PFSK-1 (cell line): ENCODE results near the gene KCNJ15.

Source experiments
- FOXP2 ChIP-seq: optimal IDR thresholded peaks from 2 replicates; pipeline ENCODE3; 2011; ENCODE audit warnings: borderline replicate concordance, control low read depth, inconsistent platforms; ENCODE audit not compliant: insufficient read depth; ENCODE audit errors: extremely low read length, extremely low read depth
- POLR2AphosphoS5 ChIP-seq: IDR thresholded peaks from 2 replicates; pipeline ENCODE4 v1.6.1; 2012; ENCODE audit warnings: low read depth, mild to moderate bottlenecking, control low read depth, low read length, moderate library complexity
- SIN3A ChIP-seq: IDR thresholded peaks from 2 replicates; pipeline ENCODE4 v1.6.1; 2012; ENCODE audit warnings: mild to moderate bottlenecking, low read length, moderate library complexity, borderline replicate concordance; ENCODE audit not compliant: insufficient read depth
- TAF1 ChIP-seq: IDR thresholded peaks from 2 replicates; pipeline ENCODE4 v1.6.1; 2012; ENCODE audit warnings: low read length, control low read depth, borderline replicate concordance; ENCODE audit not compliant: insufficient read depth
- TF ChIP-seq, protein P1 (sequence below), 2 experiments: IDR thresholded peaks; 2 replicates each; pipeline versions ENCODE4 v1.6.1 to v1.8.0; 2011 to 2012; ENCODE audit warnings: low read depth in 2 of 2, low read length in 2 of 2, control low read depth in 1 of 2, inconsistent platforms in 1 of 2, mild to moderate bottlenecking in 1 of 2, moderate library complexity in 1 of 2; ENCODE audit not compliant: insufficient read depth in 1 of 2

DNA sequence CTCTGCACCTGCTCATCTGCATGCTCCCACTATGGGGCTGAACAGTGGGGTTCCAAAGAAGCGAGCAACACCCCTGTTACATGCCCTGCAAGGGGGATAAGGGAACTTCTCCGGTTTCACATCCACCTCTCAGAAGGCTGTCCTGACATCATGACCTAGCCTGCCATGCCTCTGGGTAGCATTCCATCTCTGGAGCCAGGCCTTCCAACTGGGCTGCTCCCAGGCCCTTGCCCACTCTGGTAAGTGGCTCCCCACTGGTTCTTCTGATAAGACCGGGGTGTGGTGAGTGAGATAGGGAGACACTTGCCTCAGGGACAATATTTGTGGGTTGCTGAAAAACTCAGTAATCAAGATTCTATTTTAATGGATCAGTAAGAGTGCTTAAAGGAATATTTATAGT is 57.8 kb downstream of the KCNJ15 start:
- TF ChIP-seq POLR2AphosphoS5 = no peak
- TF ChIP-seq SIN3A = no peak
- TF ChIP-seq TAF1 = no peak
- TF ChIP-seq, protein P1, sequence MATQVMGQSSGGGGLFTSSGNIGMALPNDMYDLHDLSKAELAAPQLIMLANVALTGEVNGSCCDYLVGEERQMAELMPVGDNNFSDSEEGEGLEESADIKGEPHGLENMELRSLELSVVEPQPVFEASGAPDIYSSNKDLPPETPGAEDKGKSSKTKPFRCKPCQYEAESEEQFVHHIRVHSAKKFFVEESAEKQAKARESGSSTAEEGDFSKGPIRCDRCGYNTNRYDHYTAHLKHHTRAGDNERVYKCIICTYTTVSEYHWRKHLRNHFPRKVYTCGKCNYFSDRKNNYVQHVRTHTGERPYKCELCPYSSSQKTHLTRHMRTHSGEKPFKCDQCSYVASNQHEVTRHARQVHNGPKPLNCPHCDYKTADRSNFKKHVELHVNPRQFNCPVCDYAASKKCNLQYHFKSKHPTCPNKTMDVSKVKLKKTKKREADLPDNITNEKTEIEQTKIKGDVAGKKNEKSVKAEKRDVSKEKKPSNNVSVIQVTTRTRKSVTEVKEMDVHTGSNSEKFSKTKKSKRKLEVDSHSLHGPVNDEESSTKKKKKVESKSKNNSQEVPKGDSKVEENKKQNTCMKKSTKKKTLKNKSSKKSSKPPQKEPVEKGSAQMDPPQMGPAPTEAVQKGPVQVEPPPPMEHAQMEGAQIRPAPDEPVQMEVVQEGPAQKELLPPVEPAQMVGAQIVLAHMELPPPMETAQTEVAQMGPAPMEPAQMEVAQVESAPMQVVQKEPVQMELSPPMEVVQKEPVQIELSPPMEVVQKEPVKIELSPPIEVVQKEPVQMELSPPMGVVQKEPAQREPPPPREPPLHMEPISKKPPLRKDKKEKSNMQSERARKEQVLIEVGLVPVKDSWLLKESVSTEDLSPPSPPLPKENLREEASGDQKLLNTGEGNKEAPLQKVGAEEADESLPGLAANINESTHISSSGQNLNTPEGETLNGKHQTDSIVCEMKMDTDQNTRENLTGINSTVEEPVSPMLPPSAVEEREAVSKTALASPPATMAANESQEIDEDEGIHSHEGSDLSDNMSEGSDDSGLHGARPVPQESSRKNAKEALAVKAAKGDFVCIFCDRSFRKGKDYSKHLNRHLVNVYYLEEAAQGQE (IDR thresholded peaks at IDR 0.05; ENCODE audit: insufficient read depth in 1 of 2, low read depth in 2 of 2, low read length in 2 of 2) = no peak
- no peak for TF ChIP-seq FOXP2
